Measurements from ENCODE around the gene GRAMD1A.
"Not testable (repeated sequence)": the region's sequence is repeated elsewhere in the genome, so short reads cannot be mapped to it uniquely, and the experiment has no call there.

Gene GRAMD1A

DNA sequence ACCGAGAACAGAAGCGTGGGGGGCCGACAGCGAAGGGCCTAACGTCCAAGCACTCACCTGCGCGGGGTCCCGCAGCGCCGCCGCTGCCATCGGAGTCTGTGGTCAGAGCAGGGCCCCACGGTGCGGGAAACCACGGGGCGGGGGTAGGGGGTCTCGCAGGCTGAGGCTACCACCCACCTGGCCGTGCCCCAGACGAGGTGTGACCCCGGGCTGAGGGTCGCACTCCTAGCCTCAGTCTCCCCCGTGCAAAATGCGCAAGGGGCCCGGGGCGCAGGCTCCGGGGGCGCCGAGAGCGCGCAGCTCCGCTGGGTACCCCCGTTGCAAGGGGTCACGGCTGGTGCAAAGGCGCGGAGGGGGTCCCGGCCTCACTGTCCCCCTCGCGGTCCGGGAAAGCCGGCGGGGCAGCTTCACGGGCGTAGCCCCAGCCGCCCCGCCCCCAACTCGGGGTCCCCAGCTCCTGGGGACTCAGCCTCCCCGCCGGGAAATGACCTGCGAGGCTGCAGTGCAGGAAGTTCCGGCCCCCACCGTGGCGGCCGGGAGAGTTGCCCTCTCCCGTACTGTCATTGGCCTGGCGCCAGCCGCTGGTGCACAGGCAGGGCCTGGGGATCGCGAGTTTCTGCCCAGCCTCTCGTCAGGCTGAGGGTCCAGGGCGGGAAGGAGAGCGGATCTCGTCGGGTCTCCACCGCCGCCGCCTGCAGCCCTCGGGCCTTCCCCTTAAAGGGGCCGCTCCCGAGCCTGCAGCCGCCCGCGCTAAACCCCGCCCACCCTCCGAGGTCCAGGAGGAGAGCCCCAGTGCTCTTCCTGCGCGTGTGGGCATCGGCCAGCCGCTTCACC lies 36.3 kb upstream of the GRAMD1A start, which contains the start of gene ZNF792:
Gene ZNF792, minus strand, starts transcription at position 657 of the 834 bp plus-strand sequence. Its CDS starts 567 bp downstream, at position 90.
- Histone ChIP-seq H3K27ac (ENCODE audit: low read depth, low read length) (0 out of 2 replicates have a peak within 1 kb of the TSS, but pooled peaks have one; percentile 21), H3K4me1 (ENCODE audit: control insufficient read depth, insufficient read depth, low read length) (peaks cover 4% of the 10 kb centered on the region; the same call in 1 of the 2 replicates)

DNA sequence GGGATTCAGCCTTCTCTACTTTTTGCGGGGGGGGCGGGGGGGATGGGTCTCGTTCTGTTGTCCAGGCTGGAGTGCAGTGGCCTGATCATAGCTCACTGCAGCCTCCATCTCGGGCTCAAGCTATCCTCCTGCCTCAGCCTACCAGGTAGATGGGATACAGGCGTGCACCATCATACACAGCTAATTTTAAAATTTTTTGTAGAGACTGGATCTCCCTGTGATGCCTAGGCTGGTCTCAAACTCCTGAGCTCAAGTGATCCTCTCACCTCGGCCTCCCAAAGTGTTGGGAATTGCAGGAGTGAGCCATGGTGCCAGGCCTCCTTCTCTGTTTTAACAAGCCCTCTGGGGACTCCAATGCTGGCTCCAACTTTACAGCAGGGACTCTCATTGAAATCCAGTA lies 35.5 kb upstream of the GRAMD1A start:
- no peak overlapping the region for H3K9ac ChIP-seq (ENCODE audit: low read length)
- peaks cover 56% of the 10 kb centered on the region for H3K9me3 ChIP-seq (ENCODE audit: control insufficient read depth, insufficient read depth, low read depth, low read length)
- H3K36me3 ChIP-seq (ENCODE audit: control insufficient read depth, insufficient read depth, low read length): peaks cover 18% of the 10 kb centered on the region
- H3K4me3 ChIP-seq (ENCODE audit: low read depth, low read length): peak overlapping the region; percentile 71
- peaks cover 4% of the 10 kb centered on the region; the same call in 1 of the 2 replicates for H3K4me1 ChIP-seq (ENCODE audit: control insufficient read depth, insufficient read depth, low read length)
- H3K27ac ChIP-seq (ENCODE audit: low read depth, low read length): no peak overlapping the region
- H3K27me3 ChIP-seq (ENCODE audit: control insufficient read depth, insufficient read depth, low read length): peaks cover 3% of the 10 kb centered on the region; the same call in 1 of the 2 replicates

More for the DNA sequence above, 36.3 kb upstream of the GRAMD1A start, which contains the start of gene ZNF792:
- Histone ChIP-seq H3K9ac (ENCODE audit: low read length) (peak within 1 kb of the TSS; percentile 63), H3K27me3 (ENCODE audit: control insufficient read depth, insufficient read depth, low read length) (peaks cover 3% of the 10 kb centered on the region; the same call in 1 of the 2 replicates), H3K9me3 (ENCODE audit: control insufficient read depth, insufficient read depth, low read depth, low read length) (peaks cover 59% of the 10 kb centered on the region), H3K36me3 (ENCODE audit: control insufficient read depth, insufficient read depth, low read length) (peaks cover 26% of the 10 kb centered on the region), H3K4me3 (ENCODE audit: low read depth, low read length) (peak within 1 kb of the TSS; percentile 71)

- not testable (repeated sequence) for H3K4me3 ChIP-seq (ENCODE audit: low read depth, low read length); H3K27ac ChIP-seq (ENCODE audit: low read depth, low read length); H3K27me3 ChIP-seq (ENCODE audit: control insufficient read depth, insufficient read depth, low read length); H3K9ac ChIP-seq (ENCODE audit: low read length); H3K36me3 ChIP-seq (ENCODE audit: control insufficient read depth, insufficient read depth, low read length); H3K4me1 ChIP-seq (ENCODE audit: control insufficient read depth, insufficient read depth, low read length)
- peaks cover 56% of the 10 kb centered on the region for H3K9me3 ChIP-seq (ENCODE audit: control insufficient read depth, insufficient read depth, low read depth, low read length)
Observed at GRCh38 chr19:34965505-34965904, 34.6 kb upstream of the GRAMD1A start.

- H3K9me3 ChIP-seq (ENCODE audit: control insufficient read depth, insufficient read depth, low read depth, low read length): peaks cover 45% of the 10 kb centered on the region
- H3K27ac ChIP-seq (ENCODE audit: low read depth, low read length): no peak overlapping the region
- no peak overlapping the region for H3K9ac ChIP-seq (ENCODE audit: low read length)
- H3K36me3 ChIP-seq (ENCODE audit: control insufficient read depth, insufficient read depth, low read length): no peaks in the 10 kb centered on the region
- no peak overlapping the region for H3K4me3 ChIP-seq (ENCODE audit: low read depth, low read length)
- peaks cover 3% of the 10 kb centered on the region; the same call in 1 of the 2 replicates for H3K27me3 ChIP-seq (ENCODE audit: control insufficient read depth, insufficient read depth, low read length)
- H3K4me1 ChIP-seq (ENCODE audit: control insufficient read depth, insufficient read depth, low read length): peaks cover 4% of the 10 kb centered on the region; the same call in 1 of the 2 replicates
Observed at GRCh38 chr19:34967551-34967950, 32.6 kb upstream of the GRAMD1A start.

DNA sequence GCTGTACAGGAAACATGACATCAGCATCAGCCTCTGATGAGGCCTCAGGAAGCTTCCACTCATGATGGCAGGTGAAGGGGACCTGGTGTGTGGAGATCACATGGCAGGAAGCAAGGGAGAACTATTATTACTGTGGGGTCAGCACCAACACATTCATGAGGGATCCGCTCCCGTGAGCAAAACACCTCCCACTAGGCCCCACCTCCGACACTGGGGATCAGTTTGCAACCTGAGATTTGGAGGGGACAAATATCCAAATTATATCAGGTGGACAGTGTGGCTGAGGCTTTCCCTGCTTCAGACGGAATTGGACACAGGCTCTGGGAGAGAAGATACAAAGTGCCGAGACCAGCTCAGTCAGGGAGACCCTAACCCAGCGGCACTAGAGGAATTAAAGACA lies 30.4 kb upstream of the GRAMD1A start:
- Histone ChIP-seq H3K4me3 (ENCODE audit: low read depth, low read length) (no peak overlapping the region), H3K9me3 (ENCODE audit: control insufficient read depth, insufficient read depth, low read depth, low read length) (peaks cover 45% of the 10 kb centered on the region), H3K4me1 (ENCODE audit: control insufficient read depth, insufficient read depth, low read length) (no peaks in the 10 kb centered on the region), H3K9ac (ENCODE audit: low read length) (no peak overlapping the region), H3K36me3 (ENCODE audit: control insufficient read depth, insufficient read depth, low read length) (no peaks in the 10 kb centered on the region), H3K27me3 (ENCODE audit: control insufficient read depth, insufficient read depth, low read length) (no peaks in the 10 kb centered on the region), H3K27ac (ENCODE audit: low read depth, low read length) (no peak overlapping the region)

DNA sequence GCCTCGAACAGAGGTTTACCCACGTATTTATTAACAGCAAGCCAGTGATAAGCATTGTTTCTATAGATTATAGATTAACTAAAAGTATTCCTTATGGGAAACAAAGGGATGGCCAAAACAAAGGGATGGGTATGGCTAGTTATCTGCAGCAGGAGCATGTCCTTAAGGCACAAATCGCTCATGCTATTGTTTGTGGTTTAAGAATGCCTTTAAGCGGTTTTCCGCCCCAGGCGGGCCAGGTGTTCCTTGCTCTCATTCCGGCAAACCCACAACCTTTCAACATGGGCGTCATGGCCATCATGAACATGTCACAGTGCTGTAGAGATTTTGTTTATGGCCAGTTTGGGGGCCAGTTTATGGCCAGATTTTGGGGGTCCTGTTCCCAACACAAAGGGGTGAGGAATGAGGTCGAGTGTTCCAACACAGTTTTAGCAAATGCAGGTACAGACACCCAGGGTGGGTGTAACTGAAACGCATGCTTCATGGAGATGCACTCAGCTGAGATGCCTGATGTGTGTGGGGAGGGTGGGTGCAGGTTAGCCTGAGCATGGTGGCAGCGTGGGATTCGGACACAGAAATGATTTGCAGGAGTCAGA lies 29.8 kb upstream of the GRAMD1A start:
- H3K9me3 ChIP-seq (ENCODE audit: control insufficient read depth, insufficient read depth, low read depth, low read length): peaks cover 45% of the 10 kb centered on the region
- H3K4me1 ChIP-seq (ENCODE audit: control insufficient read depth, insufficient read depth, low read length); H3K4me3 ChIP-seq (ENCODE audit: low read depth, low read length); H3K27ac ChIP-seq (ENCODE audit: low read depth, low read length); H3K36me3 ChIP-seq (ENCODE audit: control insufficient read depth, insufficient read depth, low read length); H3K9ac ChIP-seq (ENCODE audit: low read length); H3K27me3 ChIP-seq (ENCODE audit: control insufficient read depth, insufficient read depth, low read length): not testable (repeated sequence)

GRCh38 chr19:34972163-34972705 lies 27.9 kb upstream of the GRAMD1A start:
- 0 out of 2 replicates have a peak, but pooled peaks cover 5% of the 10 kb centered on the region for H3K4me1 ChIP-seq (ENCODE audit: control insufficient read depth, insufficient read depth, low read length)
- H3K27ac ChIP-seq (ENCODE audit: low read depth, low read length): no peak overlapping the region
- H3K4me3 ChIP-seq (ENCODE audit: low read depth, low read length): no peak overlapping the region
- no peaks in the 10 kb centered on the region for H3K36me3 ChIP-seq (ENCODE audit: control insufficient read depth, insufficient read depth, low read length)
- no peaks in the 10 kb centered on the region for H3K27me3 ChIP-seq (ENCODE audit: control insufficient read depth, insufficient read depth, low read length)
- H3K9me3 ChIP-seq (ENCODE audit: control insufficient read depth, insufficient read depth, low read depth, low read length): peaks cover 42% of the 10 kb centered on the region
- H3K9ac ChIP-seq (ENCODE audit: low read length): no peak overlapping the region

DNA sequence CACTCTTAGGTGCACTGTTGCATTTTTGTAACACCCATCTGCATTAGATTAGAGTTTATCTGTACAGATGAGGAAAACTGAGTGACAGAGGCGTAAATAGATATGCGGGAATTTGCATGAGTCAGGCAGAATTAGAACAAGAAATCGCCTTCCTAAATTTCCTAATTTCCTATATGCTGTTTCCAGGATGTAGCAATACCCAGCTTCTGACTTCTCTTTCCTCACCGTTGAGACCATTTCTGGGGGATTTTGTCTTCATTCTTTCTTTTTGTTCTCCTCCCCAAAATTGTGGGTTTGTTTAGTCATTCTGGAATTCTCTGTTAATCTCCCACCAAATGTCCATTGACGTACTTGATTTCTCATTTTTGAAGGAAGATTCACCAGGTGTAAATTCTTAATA lies 25.5 kb upstream of the GRAMD1A start:
- Histone ChIP-seq H3K9me3 (ENCODE audit: control insufficient read depth, insufficient read depth, low read depth, low read length) (peaks cover 21% of the 10 kb centered on the region), H3K4me3 (ENCODE audit: low read depth, low read length) (no peak overlapping the region), H3K4me1 (ENCODE audit: control insufficient read depth, insufficient read depth, low read length) (0 out of 2 replicates have a peak, but pooled peaks cover 5% of the 10 kb centered on the region), H3K27me3 (ENCODE audit: control insufficient read depth, insufficient read depth, low read length) (no peaks in the 10 kb centered on the region), H3K27ac (ENCODE audit: low read depth, low read length) (no peak overlapping the region), H3K9ac (ENCODE audit: low read length) (no peak overlapping the region), H3K36me3 (ENCODE audit: control insufficient read depth, insufficient read depth, low read length) (no peaks in the 10 kb centered on the region)

DNA sequence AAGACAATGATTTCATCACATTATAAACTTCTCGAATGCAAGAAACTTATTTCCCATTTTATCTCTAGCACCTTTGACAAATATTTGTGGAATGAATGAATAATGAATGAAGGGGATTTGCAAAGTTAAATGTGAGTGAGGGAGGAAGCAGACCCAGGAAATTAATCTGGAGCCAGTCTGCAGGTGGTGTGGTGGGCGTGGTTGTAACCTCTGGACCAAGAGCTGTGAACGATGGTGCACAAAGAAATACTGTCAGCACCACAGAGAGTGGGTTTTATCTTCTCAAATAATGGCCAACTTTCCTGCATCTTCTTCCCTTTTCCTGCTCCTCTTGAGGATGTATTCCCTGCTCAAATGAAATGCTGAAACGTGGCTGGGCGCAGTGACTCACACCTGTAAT lies 25.1 kb upstream of the GRAMD1A start:
- 0 out of 2 replicates have a peak, but pooled peaks cover 5% of the 10 kb centered on the region for H3K4me1 ChIP-seq (ENCODE audit: control insufficient read depth, insufficient read depth, low read length)
- peaks cover 18% of the 10 kb centered on the region for H3K9me3 ChIP-seq (ENCODE audit: control insufficient read depth, insufficient read depth, low read depth, low read length)
- H3K9ac ChIP-seq (ENCODE audit: low read length): no peak overlapping the region
- H3K36me3 ChIP-seq (ENCODE audit: control insufficient read depth, insufficient read depth, low read length): no peaks in the 10 kb centered on the region
- H3K27me3 ChIP-seq (ENCODE audit: control insufficient read depth, insufficient read depth, low read length): no peaks in the 10 kb centered on the region
- no peak overlapping the region for H3K27ac ChIP-seq (ENCODE audit: low read depth, low read length)
- H3K4me3 ChIP-seq (ENCODE audit: low read depth, low read length): no peak overlapping the region

DNA sequence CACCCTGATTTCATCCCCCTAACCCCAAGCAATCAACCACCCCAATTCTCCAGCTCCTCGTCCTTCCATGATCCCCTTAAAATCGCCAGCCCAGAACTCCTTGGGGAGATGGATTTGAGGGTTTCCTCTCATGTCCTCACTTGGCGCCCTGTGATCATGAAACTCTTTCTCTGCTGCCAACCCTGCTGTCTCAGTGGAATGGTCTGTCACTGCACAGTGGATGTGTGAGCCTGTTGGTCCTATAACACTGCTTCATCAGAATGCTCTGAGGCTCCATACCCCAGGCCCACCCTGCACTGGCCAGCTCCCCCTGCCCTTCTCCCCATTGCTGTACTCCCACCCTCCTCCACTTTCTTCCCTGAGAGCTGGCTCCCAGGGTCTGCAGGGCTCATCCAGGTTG lies 23.5 kb upstream of the GRAMD1A start:
- H3K9ac ChIP-seq (ENCODE audit: low read length): no peak overlapping the region
- no peak overlapping the region for H3K27ac ChIP-seq (ENCODE audit: low read depth, low read length)
- no peak overlapping the region for H3K4me3 ChIP-seq (ENCODE audit: low read depth, low read length)
- no peaks in the 10 kb centered on the region for H3K27me3 ChIP-seq (ENCODE audit: control insufficient read depth, insufficient read depth, low read length)
- no peaks in the 10 kb centered on the region for H3K36me3 ChIP-seq (ENCODE audit: control insufficient read depth, insufficient read depth, low read length)
- 0 out of 2 replicates have a peak, but pooled peaks cover 5% of the 10 kb centered on the region for H3K4me1 ChIP-seq (ENCODE audit: control insufficient read depth, insufficient read depth, low read length)
- H3K9me3 ChIP-seq (ENCODE audit: control insufficient read depth, insufficient read depth, low read depth, low read length): peaks cover 7% of the 10 kb centered on the region; the same call in 1 of the 2 replicates

Measured in HUES6 (cell line).